Panc1 (cell line): ENCODE results near the gene FGF5. TPM values are rescaled to one million over a fixed set of nuclear protein-coding genes. Genes with fewer than 3 reads are reported as not detected.

Source experiments
- ATAC-seq: fragments of 200-7000 bp; cut with Tn5 transposase; 2 replicates; pipeline ENCODE4 v1.9.1; 2020; ENCODE audit warnings: mild to moderate bottlenecking, moderate library complexity
- BruUV-seq: library from RNA; stranded (reverse); fragments of 400-500 nt; replicated peaks from 2 replicates; lab custom pipeline; 2021; lab: Mats Ljungman, UMichigan
- CTCF ChIA-PET: fragments of 300-600 bp; sonication (Branson Sonifier 250); formaldehyde crosslinking; loops from one replicate; lab custom pipeline; 2022; ENCODE audit warnings: antibody characterized with exemption; lab: Charles Lee
- POLR2A ChIA-PET: fragments of 300-600 bp; sonication (Branson Sonifier 250); formaldehyde crosslinking; loops from one replicate; lab custom pipeline; 2022; ENCODE audit warnings: antibody characterized with exemption; lab: Charles Lee
- DNase-seq: peaks from one replicate; pipeline ENCODE4 v3.0.0-alpha.2; 2010; ENCODE audit warnings: low read depth, low spot score
- H3K27ac ChIP-seq: 2 replicates; pipeline ENCODE4 v1.5.1; 2011; ENCODE audit warnings: mild to moderate bottlenecking, low read length, inconsistent platforms
- H3K27me3 ChIP-seq: fragments of 200-500 bp; sonication (Bioruptor generic); 2 replicates; pipeline ENCODE4 v1.6.0; 2014; ENCODE audit warnings: low read length, inconsistent platforms; ENCODE audit not compliant: control insufficient read depth, insufficient read depth
- H3K36me3 ChIP-seq: fragments of 200-500 bp; sonication (Bioruptor generic); 2 replicates; pipeline ENCODE4 v1.5.1; 2014; ENCODE audit warnings: inconsistent platforms, mild to moderate bottlenecking, low read length, moderate library complexity; ENCODE audit not compliant: control insufficient read depth, insufficient read depth
- H3K4me1 ChIP-seq: 2 replicates; pipeline ENCODE4 v1.5.1; 2011; ENCODE audit warnings: inconsistent platforms, mild to moderate bottlenecking, low read length, moderate library complexity; ENCODE audit not compliant: control insufficient read depth, insufficient read depth
- H3K4me3 ChIP-seq, 2 experiments: 2 replicates each; pipeline ENCODE4 v1.5.1; 2011 to 2012; ENCODE audit warnings: low read depth in 2 of 2, low read length in 2 of 2, mild to moderate bottlenecking in 2 of 2, inconsistent platforms in 1 of 2, moderate library complexity in 1 of 2
- H3K9me3 ChIP-seq: fragments of 200-500 bp; sonication (Bioruptor generic); 2 replicates; pipeline ENCODE4 v1.5.1; 2014; ENCODE audit warnings: low read depth, mild to moderate bottlenecking, inconsistent platforms, low read length, moderate library complexity; ENCODE audit not compliant: control insufficient read depth, insufficient read depth
- POLR2AphosphoS5 ChIP-seq: IDR thresholded peaks from 2 replicates; pipeline ENCODE4 v1.6.1; 2012; ENCODE audit warnings: mild to moderate bottlenecking, low read depth, low read length, moderate library complexity
- SIN3A ChIP-seq: IDR thresholded peaks from 2 replicates; pipeline ENCODE4 v1.6.1; 2012; ENCODE audit warnings: low read depth, mild to moderate bottlenecking, low read length, moderate library complexity, borderline replicate concordance; ENCODE audit not compliant: insufficient read depth
- TCF7L2 ChIP-seq: IDR thresholded peaks from 2 replicates; pipeline ENCODE4 v1.6.1; 2011; ENCODE audit warnings: mild to moderate bottlenecking, low read depth, low read length, inconsistent platforms
- in situ Hi-C: cut with HindIII; loops from 2 replicates; pipeline ENCODE4 v1.10.0; 2016; ENCODE audit warnings: low sequenced_read_pairs, low pct_unique_long_range_greater_than_20kb
- intact Hi-C: fragments of 100-400 bp; cut with micrococcal nuclease; formaldehyde crosslinking; loops from one replicate; pipeline ENCODE4 v1.10.0; 2022; ENCODE audit not compliant: unreplicated experiment
- total RNA-seq: library from RNA; stranded (reverse); gene quantifications from one replicate; pipeline ENCODE4 v1.2.1, GENCODE V29; 2021; ENCODE audit not compliant: unreplicated experiment
- TF ChIP-seq, protein P1 (sequence below): fragments of 450-650 bp; IDR thresholded peaks from 2 replicates; pipeline ENCODE4 v1.5.1; 2017; ENCODE audit warnings: mild to moderate bottlenecking
- TF ChIP-seq, protein P2 (sequence below), 2 experiments: IDR thresholded peaks; 2 replicates each; pipeline ENCODE4 v1.6.1; 2011 to 2012; ENCODE audit warnings: low read depth in 2 of 2, control low read depth in 1 of 2, low read length in 1 of 2, mild to moderate bottlenecking in 1 of 2, moderate library complexity in 1 of 2; ENCODE audit not compliant: insufficient read depth in 1 of 2

Gene FGF5
- total RNA-seq, 1 experiment from 2014 or later = 1.3 TPM

DNA sequence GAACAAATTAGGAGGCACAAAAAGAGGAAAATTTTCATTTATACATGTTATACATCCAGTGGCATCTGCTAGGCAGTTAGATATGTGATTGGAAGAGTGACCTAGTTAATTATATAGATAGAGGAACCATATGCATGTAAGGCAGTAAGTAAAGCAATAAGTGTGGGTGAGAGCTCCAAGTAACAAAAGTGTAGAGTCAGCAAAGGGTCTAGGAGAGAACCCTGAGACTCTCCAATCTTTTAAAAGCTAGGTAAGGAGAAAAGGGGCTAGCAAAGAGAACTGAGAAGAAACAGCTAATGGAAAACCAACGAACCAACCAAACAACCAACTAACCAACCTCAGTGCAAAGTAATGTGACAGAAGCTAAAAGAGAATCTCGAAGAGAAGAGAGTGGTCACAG lies 65.2 kb downstream of the FGF5 start:
- in situ Hi-C loops = no loop called here
- H3K36me3 ChIP-seq = no peaks in the 10 kb centered on the region

DNA sequence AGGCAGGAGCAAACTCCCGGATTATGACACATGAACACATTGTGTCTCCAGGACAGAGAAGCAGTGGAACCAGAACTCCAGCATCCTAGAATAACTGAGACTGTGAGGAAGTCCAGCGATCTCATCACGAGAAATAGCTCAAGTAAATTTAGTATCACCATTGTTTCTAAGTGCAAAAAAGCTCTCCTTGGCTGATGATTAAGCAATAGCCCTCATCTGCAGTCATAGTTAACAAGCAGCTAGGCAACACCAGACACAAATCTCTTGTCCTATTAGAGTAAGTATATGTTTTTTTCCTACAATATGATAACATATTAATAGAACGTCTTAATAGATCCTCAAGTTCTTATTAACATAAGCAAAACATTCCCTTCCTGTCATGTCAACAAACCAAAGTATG lies 66.7 kb downstream of the FGF5 start:
- ChIA-PET CTCF (no interaction called here), POLR2A (no interaction called here)
- no peaks in the 10 kb centered on the region for H3K27me3 ChIP-seq
- ATAC-seq (no peak), DNase-seq (no peak)
- TF ChIP-seq SIN3A = no peak
- TF ChIP-seq, protein P1, sequence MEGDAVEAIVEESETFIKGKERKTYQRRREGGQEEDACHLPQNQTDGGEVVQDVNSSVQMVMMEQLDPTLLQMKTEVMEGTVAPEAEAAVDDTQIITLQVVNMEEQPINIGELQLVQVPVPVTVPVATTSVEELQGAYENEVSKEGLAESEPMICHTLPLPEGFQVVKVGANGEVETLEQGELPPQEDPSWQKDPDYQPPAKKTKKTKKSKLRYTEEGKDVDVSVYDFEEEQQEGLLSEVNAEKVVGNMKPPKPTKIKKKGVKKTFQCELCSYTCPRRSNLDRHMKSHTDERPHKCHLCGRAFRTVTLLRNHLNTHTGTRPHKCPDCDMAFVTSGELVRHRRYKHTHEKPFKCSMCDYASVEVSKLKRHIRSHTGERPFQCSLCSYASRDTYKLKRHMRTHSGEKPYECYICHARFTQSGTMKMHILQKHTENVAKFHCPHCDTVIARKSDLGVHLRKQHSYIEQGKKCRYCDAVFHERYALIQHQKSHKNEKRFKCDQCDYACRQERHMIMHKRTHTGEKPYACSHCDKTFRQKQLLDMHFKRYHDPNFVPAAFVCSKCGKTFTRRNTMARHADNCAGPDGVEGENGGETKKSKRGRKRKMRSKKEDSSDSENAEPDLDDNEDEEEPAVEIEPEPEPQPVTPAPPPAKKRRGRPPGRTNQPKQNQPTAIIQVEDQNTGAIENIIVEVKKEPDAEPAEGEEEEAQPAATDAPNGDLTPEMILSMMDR = no peak
- TF ChIP-seq TCF7L2 = no peak
- no peak for TF ChIP-seq POLR2AphosphoS5
- TF ChIP-seq, protein P2, sequence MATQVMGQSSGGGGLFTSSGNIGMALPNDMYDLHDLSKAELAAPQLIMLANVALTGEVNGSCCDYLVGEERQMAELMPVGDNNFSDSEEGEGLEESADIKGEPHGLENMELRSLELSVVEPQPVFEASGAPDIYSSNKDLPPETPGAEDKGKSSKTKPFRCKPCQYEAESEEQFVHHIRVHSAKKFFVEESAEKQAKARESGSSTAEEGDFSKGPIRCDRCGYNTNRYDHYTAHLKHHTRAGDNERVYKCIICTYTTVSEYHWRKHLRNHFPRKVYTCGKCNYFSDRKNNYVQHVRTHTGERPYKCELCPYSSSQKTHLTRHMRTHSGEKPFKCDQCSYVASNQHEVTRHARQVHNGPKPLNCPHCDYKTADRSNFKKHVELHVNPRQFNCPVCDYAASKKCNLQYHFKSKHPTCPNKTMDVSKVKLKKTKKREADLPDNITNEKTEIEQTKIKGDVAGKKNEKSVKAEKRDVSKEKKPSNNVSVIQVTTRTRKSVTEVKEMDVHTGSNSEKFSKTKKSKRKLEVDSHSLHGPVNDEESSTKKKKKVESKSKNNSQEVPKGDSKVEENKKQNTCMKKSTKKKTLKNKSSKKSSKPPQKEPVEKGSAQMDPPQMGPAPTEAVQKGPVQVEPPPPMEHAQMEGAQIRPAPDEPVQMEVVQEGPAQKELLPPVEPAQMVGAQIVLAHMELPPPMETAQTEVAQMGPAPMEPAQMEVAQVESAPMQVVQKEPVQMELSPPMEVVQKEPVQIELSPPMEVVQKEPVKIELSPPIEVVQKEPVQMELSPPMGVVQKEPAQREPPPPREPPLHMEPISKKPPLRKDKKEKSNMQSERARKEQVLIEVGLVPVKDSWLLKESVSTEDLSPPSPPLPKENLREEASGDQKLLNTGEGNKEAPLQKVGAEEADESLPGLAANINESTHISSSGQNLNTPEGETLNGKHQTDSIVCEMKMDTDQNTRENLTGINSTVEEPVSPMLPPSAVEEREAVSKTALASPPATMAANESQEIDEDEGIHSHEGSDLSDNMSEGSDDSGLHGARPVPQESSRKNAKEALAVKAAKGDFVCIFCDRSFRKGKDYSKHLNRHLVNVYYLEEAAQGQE (IDR thresholded peaks at IDR 0.05; ENCODE audit: insufficient read depth in 1 of 2, low read depth in 2 of 2, low read length in 1 of 2) = no peak
- in situ Hi-C loops (no loop called here), intact Hi-C loops (loop anchor here (5.0 kb wide), 1 partner anchor 101 kb away; no protein-coding TSS in a partner anchor)
- H3K4me1 ChIP-seq = no peaks in the 10 kb centered on the region
- H3K9me3 ChIP-seq = no peaks in the 10 kb centered on the region
- no peak overlapping the region for H3K27ac ChIP-seq
- no peak overlapping the region for H3K4me3 ChIP-seq
- no TSS peak for BruUV-seq
- no peaks in the 10 kb centered on the region for H3K36me3 ChIP-seq

More for the DNA sequence above, 65.2 kb downstream of the FGF5 start:
- POLR2A ChIA-PET = no interaction called here
- BruUV-seq = no TSS peak
- ATAC-seq = no peak
- intact Hi-C loops = loop anchor here (5.0 kb wide), 1 partner anchor 99 kb away; no protein-coding TSS in a partner anchor
- Histone ChIP-seq H3K27ac (no peak overlapping the region), H3K4me3 (no peak overlapping the region), H3K4me1 (no peaks in the 10 kb centered on the region), H3K27me3 (no peaks in the 10 kb centered on the region), H3K9me3 (no peaks in the 10 kb centered on the region)
- DNase-seq = no peak
- TF ChIP-seq, protein P1 = no peak
- TF ChIP-seq, protein P2 (IDR thresholded peaks at IDR 0.05; ENCODE audit: insufficient read depth in 1 of 2, low read depth in 2 of 2, low read length in 1 of 2) = no peak
- TF ChIP-seq POLR2AphosphoS5 (no peak), SIN3A (no peak), TCF7L2 (no peak)
- CTCF ChIA-PET = no interaction called here
